ENCODE data around the gene CDH5. TPM values are rescaled to one million over a fixed set of nuclear protein-coding genes. Genes with fewer than 3 reads are reported as not detected.

Gene CDH5
- total RNA-seq, 1 experiment from 2014 or later, result 0.26 TPM

GRCh38 chr16:66385415-66385814 lies 18.9 kb downstream of the CDH5 start:
- ChIA-PET CTCF (no interaction called here), POLR2A (ENCODE audit: low non-redundant PET) (no interaction called here)
- BruUV-seq (replicated peaks), result no TSS peak
- no peak overlapping the region for H3K27ac ChIP-seq (ENCODE audit: low read depth, low read length, poor library complexity, severe bottlenecking)
- H3K36me3 ChIP-seq (ENCODE audit: insufficient read depth, low read length, poor library complexity, severe bottlenecking), result no peaks in the 10 kb centered on the region
- no peaks in the 10 kb centered on the region for H3K4me1 ChIP-seq (ENCODE audit: insufficient read depth, low read length, poor library complexity, severe bottlenecking)
- no peaks in the 10 kb centered on the region for H3K9me3 ChIP-seq (ENCODE audit: low read depth, low read length, poor library complexity, severe bottlenecking)
- no peak overlapping the region for H3K4me3 ChIP-seq (ENCODE audit: low read depth, low read length, poor library complexity, severe bottlenecking)
- TF ChIP-seq EZH2 (IDR thresholded peaks at IDR 0.05; ENCODE audit: borderline replicate concordance, low read depth, low read length, poor library complexity, severe bottlenecking), result no peak
- TF ChIP-seq CTCF (conservative IDR thresholded peaks at IDR 0.05; ENCODE audit: low read depth, low read length), result no peak
- no peak for DNase-seq (ENCODE audit: low spot score)
- H3K27me3 ChIP-seq (replicated peaks; ENCODE audit: insufficient read depth, low read depth, low read length, poor library complexity), result no peaks in the 10 kb centered on the region
- intact Hi-C loops (cut with micrococcal nuclease; ENCODE audit: unreplicated experiment), result no loop called here

GRCh38 chr16:66386629-66387622 lies 20.4 kb downstream of the CDH5 start:
- intact Hi-C loops (cut with micrococcal nuclease; ENCODE audit: unreplicated experiment), result no loop called here
- TF ChIP-seq EZH2 (IDR thresholded peaks at IDR 0.05; ENCODE audit: borderline replicate concordance, low read depth, low read length, poor library complexity, severe bottlenecking) (no peak), CTCF (conservative IDR thresholded peaks at IDR 0.05; ENCODE audit: low read depth, low read length) (no peak)
- Histone ChIP-seq H3K27me3 (replicated peaks; ENCODE audit: insufficient read depth, low read depth, low read length, poor library complexity) (no peaks in the 10 kb centered on the region), H3K27ac (ENCODE audit: low read depth, low read length, poor library complexity, severe bottlenecking) (no peak overlapping the region), H3K4me3 (ENCODE audit: low read depth, low read length, poor library complexity, severe bottlenecking) (no peak overlapping the region), H3K9me3 (ENCODE audit: low read depth, low read length, poor library complexity, severe bottlenecking) (no peaks in the 10 kb centered on the region), H3K4me1 (ENCODE audit: insufficient read depth, low read length, poor library complexity, severe bottlenecking) (no peaks in the 10 kb centered on the region), H3K36me3 (ENCODE audit: insufficient read depth, low read length, poor library complexity, severe bottlenecking) (no peaks in the 10 kb centered on the region)
- CTCF ChIA-PET, result no interaction called here
- DNase-seq (ENCODE audit: low spot score), result no peak
- no TSS peak for BruUV-seq (replicated peaks)
- POLR2A ChIA-PET (ENCODE audit: low non-redundant PET), result interaction anchor here (0.7 kb wide), 1 partner anchor 13 kb away, joined by 6 read pairs; no protein-coding TSS in a partner anchor

DNA sequence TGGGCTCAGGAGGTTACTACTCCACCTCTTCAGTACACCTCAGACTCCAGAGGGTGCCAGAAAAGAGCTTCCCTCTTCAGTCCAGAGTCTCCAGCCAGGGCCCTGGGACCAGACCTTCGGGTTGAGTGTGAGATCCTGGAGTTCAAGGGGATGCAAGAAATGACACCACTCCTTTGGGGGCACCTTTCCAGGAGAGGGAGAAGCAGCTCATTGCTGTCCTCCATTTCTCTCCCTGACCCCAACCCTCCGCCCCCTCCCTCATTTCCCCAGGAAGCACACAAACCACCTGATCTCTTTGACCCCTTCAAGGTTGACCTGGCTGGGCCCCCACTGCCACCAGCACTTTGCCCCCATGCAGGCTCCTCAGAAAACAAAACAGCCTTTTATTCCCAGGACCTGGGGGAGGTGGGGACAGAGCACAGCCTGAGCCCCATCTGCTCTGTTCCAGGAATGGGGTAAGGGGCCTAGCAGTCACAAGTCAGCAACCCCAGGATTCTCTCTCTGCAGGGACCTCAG lies 21.4 kb downstream of the CDH5 start:
- Histone ChIP-seq H3K9me3 (ENCODE audit: low read depth, low read length, poor library complexity, severe bottlenecking) (no peaks in the 10 kb centered on the region), H3K4me1 (ENCODE audit: insufficient read depth, low read length, poor library complexity, severe bottlenecking) (no peaks in the 10 kb centered on the region), H3K27ac (ENCODE audit: low read depth, low read length, poor library complexity, severe bottlenecking) (no peak overlapping the region), H3K36me3 (ENCODE audit: insufficient read depth, low read length, poor library complexity, severe bottlenecking) (no peaks in the 10 kb centered on the region), H3K4me3 (ENCODE audit: low read depth, low read length, poor library complexity, severe bottlenecking) (no peak overlapping the region), H3K27me3 (replicated peaks; ENCODE audit: insufficient read depth, low read depth, low read length, poor library complexity) (no peaks in the 10 kb centered on the region)
- BruUV-seq (replicated peaks), result no TSS peak
- intact Hi-C loops (cut with micrococcal nuclease; ENCODE audit: unreplicated experiment), result no loop called here
- no peak for DNase-seq (ENCODE audit: low spot score)
- no peak for TF ChIP-seq EZH2 (IDR thresholded peaks at IDR 0.05; ENCODE audit: borderline replicate concordance, low read depth, low read length, poor library complexity, severe bottlenecking)
- TF ChIP-seq CTCF (conservative IDR thresholded peaks at IDR 0.05; ENCODE audit: low read depth, low read length), result no peak
- ChIA-PET POLR2A (ENCODE audit: low non-redundant PET) (no interaction called here), CTCF (no interaction called here)

Measured in A673 (cell line).